Stomach (tissue), 9 donors: Measurements from ENCODE around the gene RGS7. TPM values are rescaled to one million over a fixed set of nuclear protein-coding genes. Genes with fewer than 3 reads are reported as not detected.

ENCODE experiments used
- DNase-seq, 2 donors: peaks; one replicate each; pipeline versions ENCODE4 v3.0.0 to v3.0.0-alpha.2; 2013 to 2019
- H3K27ac ChIP-seq, 5 donors: fragments of 200-600 bp in 4 of 5; sonication (generic) in 4 of 5; one replicate each; pipeline ENCODE4 v1.5.1; 2013 to 2019; ENCODE audit warnings: mild to moderate bottlenecking in 1 of 5, moderate library complexity in 1 of 5
- H3K27me3 ChIP-seq, 3 donors: fragments of 200-600 bp; sonication (generic); one replicate each; pipeline ENCODE4 v1.5.1; 2017 to 2019; ENCODE audit warnings: mixed run types in 1 of 3
- H3K36me3 ChIP-seq, 4 donors: fragments of 200-600 bp; sonication (generic); 1 replicate in 3 of 4; 2 replicates in 1 of 4; pipeline ENCODE4 v1.5.1; 2016 to 2019
- H3K4me1 ChIP-seq, 4 donors: fragments of 200-600 bp; sonication (generic); one replicate each; pipeline ENCODE4 v1.5.1; 2016 to 2019
- H3K4me3 ChIP-seq, 4 donors: fragments of 200-600 bp; sonication (generic) in 3 of 4; one replicate each; pipeline ENCODE4 v1.5.1; 2016 to 2019; ENCODE audit warnings: mild to moderate bottlenecking in 1 of 4
- H3K9me3 ChIP-seq, 4 donors: fragments of 200-600 bp; sonication (generic); one replicate each; pipeline ENCODE4 v1.5.1; 2016 to 2019
- CTCF ChIP-seq, 7 experiments: fragments of 450-650 bp in 4 of 7; fragments of 200-600 bp in 3 of 7; sonication (generic) in 3 of 7; IDR thresholded peaks; one replicate each; pipeline ENCODE4 v1.5.1; 2016 to 2019; ENCODE audit warnings: antibody characterized with exemption in 7 of 7, control low read depth in 2 of 7, mild to moderate bottlenecking in 1 of 7
- EP300 ChIP-seq: sonication (generic); formaldehyde crosslinking; IDR thresholded peaks from one replicate; pipeline ENCODE4 v1.6.1; 2017; ENCODE audit warnings: antibody characterized with exemption
- POLR2A ChIP-seq, 4 donors: fragments of 450-650 bp; IDR thresholded peaks; one replicate each; pipeline ENCODE4 v1.6.1; 2016; ENCODE audit warnings: antibody characterized with exemption in 4 of 4, control low read depth in 2 of 4, mild to moderate bottlenecking in 1 of 4, moderate library complexity in 1 of 4
- POLR2AphosphoS5 ChIP-seq, 3 donors: sonication (generic); formaldehyde crosslinking; IDR thresholded peaks; one replicate each; pipeline ENCODE4 v1.6.1; 2016; ENCODE audit warnings: antibody characterized with exemption in 3 of 3
- WGBS, 5 donors: extraction: QIAGEN DNeasy Blood & Tissue Kit in 3 of 5; methylation state at CpG; one replicate each; pipeline versions ENCODE4 v1.1.5 to v1.1.7; 2013 to 2018; 5-methylcytosine and 5-hydroxymethylcytosine counted together
- intact Hi-C: fragments of 100-400 bp; cut with DNase I; formaldehyde crosslinking; loops from one replicate; pipeline ENCODE4 v1.15.1; 2023; ENCODE audit warnings: low total_unique reads
- polyA plus RNA-seq, 3 donors: library from polyadenylated mRNA; stranded (reverse); fragments of 200-250 nt; gene quantifications; one replicate each; pipeline ENCODE4 v1.2.3, GENCODE V29; 2013
- total RNA-seq, 5 donors: library from RNA; depleted of rRNA; stranded (reverse); fragments of >200 nt; gene quantifications; one replicate each; pipeline versions ENCODE4 v1.1.0 to v1.2.3, GENCODE V29; 2014 to 2016
- donor health status: healthy with polysubstance abuse.
- donor health status: Bipolar disorder and iron deficiency.
- donor health status: healthy.

The RGS7 gene
- total and polyA plus RNA-seq, 8 donors = 0.23 to 2.9 (median 1.9) TPM; not detected in 2

- WGBS, 5 donors = 52 to 70% (median 67%) methylated on average over 6 of the region's 6 CpGs
- DNase-seq = peak in 1 of 2 donors; percentile 17
- Histone ChIP-seq H3K4me3 (no peak overlapping the region), H3K36me3 (no peaks in the 10 kb centered on the region), H3K9me3 (no peaks in the 10 kb centered on the region), H3K27ac (no peak overlapping the region), H3K4me1 (peaks cover 0 to 5% (median 0%) of the 10 kb centered on the region in 4 donors), H3K27me3 (no peaks in the 10 kb centered on the region)
- TF ChIP-seq CTCF (IDR thresholded peaks at IDR 0.05) (no peak), POLR2A (IDR thresholded peaks at IDR 0.05) (no peak), POLR2AphosphoS5 (IDR thresholded peaks at IDR 0.05) (no peak), EP300 (no peak)
- intact Hi-C loops = no loop called here
Measured at GRCh38 chr1:241396747-241397681, 40.0 kb upstream of the RGS7 start.

GRCh38 chr1:241391926-241392710, 35.1 kb upstream of the RGS7 start:
- 31 to 50% (median 34%) methylated on average over 5 of the region's 5 CpGs for WGBS, 5 donors
- H3K9me3 ChIP-seq = no peaks in the 10 kb centered on the region
- H3K4me3 ChIP-seq = no peak overlapping the region
- no peaks in the 10 kb centered on the region for H3K27me3 ChIP-seq
- intact Hi-C loops = no loop called here
- H3K27ac ChIP-seq = no peak overlapping the region
- no peaks in the 10 kb centered on the region for H3K36me3 ChIP-seq
- peak in 1 of 2 donors; percentile 22 for DNase-seq
- no peak for TF ChIP-seq EP300
- no peak for TF ChIP-seq POLR2AphosphoS5 (IDR thresholded peaks at IDR 0.05)
- TF ChIP-seq POLR2A (IDR thresholded peaks at IDR 0.05) = no peak
- TF ChIP-seq CTCF (IDR thresholded peaks at IDR 0.05) = no peak
- H3K4me1 ChIP-seq = peaks cover 0 to 10% (median 0%) of the 10 kb centered on the region in 4 donors

GRCh38 chr1:241390526-241390925, 33.5 kb upstream of the RGS7 start:
- WGBS, 5 donors = 69 to 89% (median 85%) methylated on average over 2 of the region's 2 CpGs
- Histone ChIP-seq H3K27me3 (no peaks in the 10 kb centered on the region), H3K4me1 (peaks cover 0 to 10% (median 0%) of the 10 kb centered on the region in 4 donors), H3K27ac (no peak overlapping the region), H3K9me3 (no peaks in the 10 kb centered on the region), H3K36me3 (no peaks in the 10 kb centered on the region), H3K4me3 (no peak overlapping the region)
- no peak for TF ChIP-seq POLR2AphosphoS5 (IDR thresholded peaks at IDR 0.05)
- TF ChIP-seq EP300 = no peak
- DNase-seq = no peak
- intact Hi-C loops = no loop called here

- peaks cover 0 to 10% (median 0%) of the 10 kb centered on the region in 4 donors for H3K4me1 ChIP-seq
- H3K4me3 ChIP-seq = no peak overlapping the region
- no peaks in the 10 kb centered on the region for H3K9me3 ChIP-seq
- H3K36me3 ChIP-seq = no peaks in the 10 kb centered on the region
- DNase-seq = no peak
- H3K27ac ChIP-seq = no peak overlapping the region
- WGBS, 5 donors = 61 to 81% (median 75%) methylated on average over 3 of the region's 3 CpGs
- no peaks in the 10 kb centered on the region for H3K27me3 ChIP-seq
- intact Hi-C loops = no loop called here
- TF ChIP-seq POLR2A (IDR thresholded peaks at IDR 0.05) (no peak), CTCF (IDR thresholded peaks at IDR 0.05) (no peak), EP300 (no peak), POLR2AphosphoS5 (IDR thresholded peaks at IDR 0.05) (no peak)
Measured at GRCh38 chr1:241389400-241389799, 32.4 kb upstream of the RGS7 start.
